Parathyroid adenoma (tissue), 2 donors: ENCODE measurements around the gene KLHL30.

Experiments
- H2AFZ ChIP-seq: fragments of 300-600 bp; sonication (generic); one replicate; pipeline ENCODE4 v1.7.0; 2017; ENCODE audit warnings: antibody characterized with exemption, mild to moderate bottlenecking
- H3K27ac ChIP-seq: fragments of 300-600 bp; sonication (generic); one replicate; pipeline ENCODE4 v1.7.0; 2017
- H3K27me3 ChIP-seq: fragments of 300-600 bp; sonication (generic); one replicate; pipeline ENCODE4 v1.7.0; 2017; ENCODE audit warnings: low read length; ENCODE audit not compliant: control insufficient read depth, insufficient read depth
- H3K36me3 ChIP-seq: fragments of 300-600 bp; sonication (generic); one replicate; pipeline ENCODE4 v1.7.0; 2017; ENCODE audit warnings: low read length; ENCODE audit not compliant: control insufficient read depth, insufficient read depth
- H3K4me1 ChIP-seq: fragments of 300-600 bp; sonication (generic); one replicate; pipeline ENCODE4 v1.7.0; 2017; ENCODE audit warnings: control low read depth
- H3K4me2 ChIP-seq: fragments of 300-600 bp; sonication (generic); one replicate; pipeline ENCODE4 v1.7.0; 2017; ENCODE audit warnings: low read length
- H3K4me3 ChIP-seq: fragments of 300-600 bp; sonication (generic); one replicate; pipeline ENCODE4 v1.7.0; 2017; ENCODE audit warnings: low read depth, low read length
- H3K79me2 ChIP-seq: fragments of 300-600 bp; sonication (generic); one replicate; pipeline ENCODE4 v1.7.0; 2017; ENCODE audit warnings: control low read depth
- H3K9ac ChIP-seq: fragments of 300-600 bp; sonication (generic); one replicate; pipeline ENCODE4 v1.7.0; 2017; ENCODE audit warnings: mild to moderate bottlenecking
- H3K9me3 ChIP-seq: fragments of 300-600 bp; sonication (generic); one replicate; pipeline ENCODE4 v1.7.0; 2017; ENCODE audit warnings: low read length; ENCODE audit not compliant: control insufficient read depth
- TF ChIP-seq, protein P1 (sequence below): fragments of 300-600 bp; sonication (generic); IDR thresholded peaks from one replicate; pipeline ENCODE4 v1.7.0; 2017; ENCODE audit warnings: antibody characterized with exemption, mild to moderate bottlenecking
- donor health status: primary hyperparathyroidism.

The KLHL30 gene

DNA sequence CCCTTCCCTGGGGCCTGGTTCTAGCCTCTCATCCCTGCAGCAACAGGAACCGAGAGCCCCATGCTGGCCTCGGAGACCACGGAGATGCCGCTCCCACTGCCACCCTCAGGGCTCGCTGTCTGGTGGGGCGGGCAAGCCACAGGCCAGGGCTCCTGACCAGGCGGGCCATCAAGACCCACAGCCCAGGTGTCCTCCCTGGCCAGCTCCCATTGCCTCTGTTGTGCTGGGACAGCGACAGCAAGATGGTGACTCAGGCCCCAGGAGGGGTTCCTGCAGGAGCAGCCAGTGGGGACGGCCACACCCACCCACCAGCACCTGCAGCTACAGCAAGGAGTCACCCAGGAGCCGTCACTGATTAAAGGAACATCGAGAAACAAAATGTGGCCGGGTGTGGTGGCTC is 7.4 kb downstream of the KLHL30 start:
- H3K4me1 ChIP-seq, result no peaks in the 10 kb centered on the region

GRCh38 chr2:238146884-238147544 is 8.5 kb downstream of the KLHL30 start:
- no peaks in the 10 kb centered on the region for H3K4me1 ChIP-seq

More for the DNA sequence above, 7.4 kb downstream of the KLHL30 start:
- H3K4me3 ChIP-seq, result no peak overlapping the region
- H3K79me2 ChIP-seq, result no peaks in the 10 kb centered on the region
- no peaks in the 10 kb centered on the region for H3K27me3 ChIP-seq
- no peaks in the 10 kb centered on the region for H3K36me3 ChIP-seq
- no peak overlapping the region for H3K9ac ChIP-seq
- H2AFZ ChIP-seq, result no peak overlapping the region
- H3K27ac ChIP-seq, result no peak overlapping the region
- H3K4me2 ChIP-seq, result no peak overlapping the region
- TF ChIP-seq, protein P1, sequence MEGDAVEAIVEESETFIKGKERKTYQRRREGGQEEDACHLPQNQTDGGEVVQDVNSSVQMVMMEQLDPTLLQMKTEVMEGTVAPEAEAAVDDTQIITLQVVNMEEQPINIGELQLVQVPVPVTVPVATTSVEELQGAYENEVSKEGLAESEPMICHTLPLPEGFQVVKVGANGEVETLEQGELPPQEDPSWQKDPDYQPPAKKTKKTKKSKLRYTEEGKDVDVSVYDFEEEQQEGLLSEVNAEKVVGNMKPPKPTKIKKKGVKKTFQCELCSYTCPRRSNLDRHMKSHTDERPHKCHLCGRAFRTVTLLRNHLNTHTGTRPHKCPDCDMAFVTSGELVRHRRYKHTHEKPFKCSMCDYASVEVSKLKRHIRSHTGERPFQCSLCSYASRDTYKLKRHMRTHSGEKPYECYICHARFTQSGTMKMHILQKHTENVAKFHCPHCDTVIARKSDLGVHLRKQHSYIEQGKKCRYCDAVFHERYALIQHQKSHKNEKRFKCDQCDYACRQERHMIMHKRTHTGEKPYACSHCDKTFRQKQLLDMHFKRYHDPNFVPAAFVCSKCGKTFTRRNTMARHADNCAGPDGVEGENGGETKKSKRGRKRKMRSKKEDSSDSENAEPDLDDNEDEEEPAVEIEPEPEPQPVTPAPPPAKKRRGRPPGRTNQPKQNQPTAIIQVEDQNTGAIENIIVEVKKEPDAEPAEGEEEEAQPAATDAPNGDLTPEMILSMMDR, result no peak
- no peaks in the 10 kb centered on the region for H3K9me3 ChIP-seq

GRCh38 chr2:238148981-238149380 is 10.5 kb downstream of the KLHL30 start:
- no peak overlapping the region for H3K9ac ChIP-seq
- no peak overlapping the region for H2AFZ ChIP-seq
- TF ChIP-seq, protein P1, result no peak
- no peaks in the 10 kb centered on the region for H3K27me3 ChIP-seq
- no peaks in the 10 kb centered on the region for H3K9me3 ChIP-seq
- H3K4me2 ChIP-seq, result no peak overlapping the region
- no peak overlapping the region for H3K27ac ChIP-seq
- no peaks in the 10 kb centered on the region for H3K79me2 ChIP-seq
- no peaks in the 10 kb centered on the region for H3K36me3 ChIP-seq
- no peaks in the 10 kb centered on the region for H3K4me1 ChIP-seq
- no peak overlapping the region for H3K4me3 ChIP-seq

More at GRCh38 chr2:238146884-238147544, 8.5 kb downstream of the KLHL30 start:
- Histone ChIP-seq H2AFZ (no peak overlapping the region), H3K4me2 (no peak overlapping the region), H3K4me3 (no peak overlapping the region), H3K79me2 (no peaks in the 10 kb centered on the region), H3K9me3 (no peaks in the 10 kb centered on the region), H3K27ac (no peak overlapping the region), H3K9ac (no peak overlapping the region), H3K36me3 (no peaks in the 10 kb centered on the region), H3K27me3 (no peaks in the 10 kb centered on the region)
- TF ChIP-seq, protein P1, result no peak

GRCh38 chr2:238149841-238150572 is 11.5 kb downstream of the KLHL30 start:
- Histone ChIP-seq H3K27ac (no peak overlapping the region), H3K4me1 (no peaks in the 10 kb centered on the region), H3K9me3 (no peaks in the 10 kb centered on the region), H3K4me3 (no peak overlapping the region), H3K9ac (no peak overlapping the region), H3K27me3 (no peaks in the 10 kb centered on the region), H3K4me2 (no peak overlapping the region), H3K36me3 (no peaks in the 10 kb centered on the region), H3K79me2 (no peaks in the 10 kb centered on the region), H2AFZ (no peak overlapping the region)
- TF ChIP-seq, protein P1, result no peak
